ENCODE measurements around the gene NOL4L. TPM values are rescaled to one million over a fixed set of nuclear protein-coding genes. Genes with fewer than 3 reads are reported as not detected.

The NOL4L gene
- total and polyA plus RNA-seq, 2 donors (not counting 3 experiments of a cell fraction or from before 2014, with no cell fraction given): 55.2 to 79.6 TPM

- Histone ChIP-seq H3K4me1 (ENCODE audit: control insufficient read depth, extremely low read depth, insufficient read depth, low read length) (peaks cover 19% of the 10 kb centered on the region), H4K20me1 (replicated peaks; ENCODE audit: control insufficient read depth, extremely low read depth, insufficient read depth, low read length) (no peaks in the 10 kb centered on the region), H3K4me3 (replicated peaks in 1 of 3; ENCODE audit: insufficient read depth in 1 of 3, low read depth in 1 of 3, low read length in 3 of 3) (no peak overlapping the region), H3K9me3 (replicated peaks; ENCODE audit: control insufficient read depth, insufficient read depth, low read length) (no peaks in the 10 kb centered on the region), H3K4me2 (ENCODE audit: insufficient read depth, low read length) (no peak overlapping the region), H3K9ac (replicated peaks; ENCODE audit: extremely low read depth, insufficient read depth, low read length) (no peak overlapping the region), H3K27ac (ENCODE audit: insufficient read depth, low read depth, low read length) (no peak overlapping the region), H3K27me3 (ENCODE audit: control insufficient read depth in 2 of 2, insufficient read depth in 2 of 2, low read length in 2 of 2) (no peaks in the 10 kb centered on the region), H3K36me3 (ENCODE audit: control insufficient read depth in 2 of 2, extremely low read depth in 1 of 2, insufficient read depth in 2 of 2, low read length in 2 of 2) (no peaks in the 10 kb centered on the region), H3K79me2 (ENCODE audit: control insufficient read depth, insufficient read depth, low read length) (no peaks in the 10 kb centered on the region), H3K9me1 (replicated peaks; ENCODE audit: control insufficient read depth, extremely low read depth, insufficient read depth, low read length) (no peaks in the 10 kb centered on the region), H2AFZ (ENCODE audit: low read depth, low read length) (no peak overlapping the region)
- intact Hi-C loops (cut with micrococcal nuclease) (no loop called here), dilution Hi-C loops (cut with MboI; ENCODE audit: extremely low pct_ligation_motif_present, low sequenced_read_pairs) (no loop called here)
- no peak for DNase-seq (ENCODE audit: low read depth, low spot score)
- FAIRE-seq: no peak
- CTCF ChIA-PET: interaction anchor here (0.9 to 1.9 kb wide), 2 partner anchors 10 to 11 kb away, joined by 3 to 6 read pairs; no protein-coding TSS in a partner anchor
- POLR2A ChIA-PET: no interaction called here
- BruUV-seq (replicated peaks): no TSS peak
- TF ChIP-seq, protein P1, sequence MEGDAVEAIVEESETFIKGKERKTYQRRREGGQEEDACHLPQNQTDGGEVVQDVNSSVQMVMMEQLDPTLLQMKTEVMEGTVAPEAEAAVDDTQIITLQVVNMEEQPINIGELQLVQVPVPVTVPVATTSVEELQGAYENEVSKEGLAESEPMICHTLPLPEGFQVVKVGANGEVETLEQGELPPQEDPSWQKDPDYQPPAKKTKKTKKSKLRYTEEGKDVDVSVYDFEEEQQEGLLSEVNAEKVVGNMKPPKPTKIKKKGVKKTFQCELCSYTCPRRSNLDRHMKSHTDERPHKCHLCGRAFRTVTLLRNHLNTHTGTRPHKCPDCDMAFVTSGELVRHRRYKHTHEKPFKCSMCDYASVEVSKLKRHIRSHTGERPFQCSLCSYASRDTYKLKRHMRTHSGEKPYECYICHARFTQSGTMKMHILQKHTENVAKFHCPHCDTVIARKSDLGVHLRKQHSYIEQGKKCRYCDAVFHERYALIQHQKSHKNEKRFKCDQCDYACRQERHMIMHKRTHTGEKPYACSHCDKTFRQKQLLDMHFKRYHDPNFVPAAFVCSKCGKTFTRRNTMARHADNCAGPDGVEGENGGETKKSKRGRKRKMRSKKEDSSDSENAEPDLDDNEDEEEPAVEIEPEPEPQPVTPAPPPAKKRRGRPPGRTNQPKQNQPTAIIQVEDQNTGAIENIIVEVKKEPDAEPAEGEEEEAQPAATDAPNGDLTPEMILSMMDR (IDR thresholded peaks at IDR 0.05; ENCODE audit: extremely low read depth in 1 of 2, insufficient read depth in 1 of 2, low read depth in 1 of 2, low read length in 2 of 2): no peak
- TF ChIP-seq EZH2 (IDR thresholded peaks at IDR 0.05; ENCODE audit: borderline replicate concordance, low read depth, low read length, severe bottlenecking) (no peak), POLR2AphosphoS5 (IDR thresholded peaks at IDR 0.05; ENCODE audit: insufficient read depth, low read depth, low read length) (no peak), FOS (IDR thresholded peaks at IDR 0.05; ENCODE audit: borderline replicate concordance, insufficient read depth, low read length) (no peak), MYC (IDR thresholded peaks at IDR 0.05; ENCODE audit: low read depth, low read length) (no peak), JUN (IDR thresholded peaks at IDR 0.05; ENCODE audit: borderline replicate concordance, insufficient read depth, insufficient read length, low read depth) (no peak), GATA2 (IDR thresholded peaks at IDR 0.05; ENCODE audit: insufficient read depth, insufficient read length, low read depth, low read length) (no peak)
- TF ChIP-seq, protein P2, sequence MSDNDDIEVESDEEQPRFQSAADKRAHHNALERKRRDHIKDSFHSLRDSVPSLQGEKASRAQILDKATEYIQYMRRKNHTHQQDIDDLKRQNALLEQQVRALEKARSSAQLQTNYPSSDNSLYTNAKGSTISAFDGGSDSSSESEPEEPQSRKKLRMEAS (IDR thresholded peaks at IDR 0.05; ENCODE audit: insufficient read depth, insufficient read length): no peak
These were observed 89.2 kb downstream of the NOL4L start for GRCh38 chr20:32495949-32496348.

Measured in endothelial cell of umbilical vein (primary cell).